HG02759 (cell line): ENCODE data around the gene CNDP2.
"Not testable (repeated sequence)": the region's sequence is repeated elsewhere in the genome, so short reads cannot be mapped to it uniquely, and the experiment has no call there.

Experiments
- ATAC-seq: cut with Tn5 transposase; IDR thresholded peaks from one replicate; pipeline ENCODE4 v1.9.1; 2021; ENCODE audit warnings: mild to moderate bottlenecking, moderate library complexity; ENCODE audit not compliant: unreplicated experiment

The CNDP2 gene

GRCh38 chr18:74565164-74565563, 69.0 kb downstream of the CNDP2 start:
- ATAC-seq = not testable (repeated sequence)

GRCh38 chr18:74565993-74566392, 69.8 kb downstream of the CNDP2 start:
- not testable (repeated sequence) for ATAC-seq

GRCh38 chr18:74567822-74568221, 71.7 kb downstream of the CNDP2 start:
- ATAC-seq = no peak

- ATAC-seq = no peak
Observed at GRCh38 chr18:74569401-74569800, 73.2 kb downstream of the CNDP2 start.

GRCh38 chr18:74570266-74570665, 74.1 kb downstream of the CNDP2 start:
- ATAC-seq = no peak

GRCh38 chr18:74571895-74572680, 75.9 kb downstream of the CNDP2 start:
- ATAC-seq = no peak

- no peak for ATAC-seq
Observed at GRCh38 chr18:74573053-74573452, 76.9 kb downstream of the CNDP2 start.
